IPS-18c (cell line): ENCODE results near the gene AUTS2.

Experiments
- H3K4me3 ChIP-seq: 2 replicates; pipeline ENCODE4 v1.7.0; 2013; ENCODE audit warnings: low read depth, mild to moderate bottlenecking, low read length, moderate library complexity; ENCODE audit not compliant: insufficient read depth
- H3K9me3 ChIP-seq: one replicate; pipeline ENCODE4 v1.6.1; 2013; ENCODE audit warnings: mild to moderate bottlenecking, low read length, moderate library complexity; ENCODE audit not compliant: control insufficient read depth, insufficient read depth

AUTS2 gene

GRCh38 chr7:70764701-70765208 lies 1166.5 kb downstream of the AUTS2 start:
- Histone ChIP-seq H3K4me3 (no peak overlapping the region), H3K9me3 (no peaks in the 10 kb centered on the region)

GRCh38 chr7:70765651-70766050 lies 1167.4 kb downstream of the AUTS2 start:
- Histone ChIP-seq H3K9me3 (no peaks in the 10 kb centered on the region), H3K4me3 (no peak overlapping the region)

GRCh38 chr7:70766109-70766508 lies 1167.8 kb downstream of the AUTS2 start:
- H3K9me3 ChIP-seq = no peaks in the 10 kb centered on the region
- H3K4me3 ChIP-seq = no peak overlapping the region

- no peaks in the 10 kb centered on the region for H3K9me3 ChIP-seq
- H3K4me3 ChIP-seq = no peak overlapping the region
These were observed 1168.4 kb downstream of the AUTS2 start for GRCh38 chr7:70766694-70767093.

GRCh38 chr7:70770154-70770553 lies 1171.9 kb downstream of the AUTS2 start:
- no peaks in the 10 kb centered on the region for H3K9me3 ChIP-seq
- H3K4me3 ChIP-seq = no peak overlapping the region

- H3K4me3 ChIP-seq = no peak overlapping the region
- H3K9me3 ChIP-seq = no peaks in the 10 kb centered on the region
These were observed 1173.2 kb downstream of the AUTS2 start for GRCh38 chr7:70771451-70771850.

GRCh38 chr7:70772891-70773290 lies 1174.6 kb downstream of the AUTS2 start:
- Histone ChIP-seq H3K9me3 (no peaks in the 10 kb centered on the region), H3K4me3 (no peak overlapping the region)

GRCh38 chr7:70773406-70773805 lies 1175.1 kb downstream of the AUTS2 start:
- H3K9me3 ChIP-seq = no peaks in the 10 kb centered on the region
- no peak overlapping the region for H3K4me3 ChIP-seq

- Histone ChIP-seq H3K9me3 (no peaks in the 10 kb centered on the region), H3K4me3 (no peak overlapping the region)
These were observed 1176.8 kb downstream of the AUTS2 start for GRCh38 chr7:70774950-70775527.

- Histone ChIP-seq H3K9me3 (no peaks in the 10 kb centered on the region), H3K4me3 (no peak overlapping the region)
These were observed 1177.4 kb downstream of the AUTS2 start for GRCh38 chr7:70775570-70776156.

GRCh38 chr7:70776627-70777101 lies 1178.4 kb downstream of the AUTS2 start:
- H3K9me3 ChIP-seq = no peaks in the 10 kb centered on the region
- no peak overlapping the region for H3K4me3 ChIP-seq

GRCh38 chr7:70777251-70777650 lies 1179.0 kb downstream of the AUTS2 start:
- H3K4me3 ChIP-seq = no peak overlapping the region
- H3K9me3 ChIP-seq = no peaks in the 10 kb centered on the region

GRCh38 chr7:70778585-70778984 lies 1180.3 kb downstream of the AUTS2 start:
- H3K9me3 ChIP-seq = no peaks in the 10 kb centered on the region
- no peak overlapping the region for H3K4me3 ChIP-seq

GRCh38 chr7:70779321-70779720 lies 1181.0 kb downstream of the AUTS2 start:
- Histone ChIP-seq H3K4me3 (no peak overlapping the region), H3K9me3 (no peaks in the 10 kb centered on the region)

- H3K4me3 ChIP-seq = no peak overlapping the region
- H3K9me3 ChIP-seq = no peaks in the 10 kb centered on the region
These were observed 1183.6 kb downstream of the AUTS2 start for GRCh38 chr7:70781922-70782311.

GRCh38 chr7:70782796-70783195 lies 1184.5 kb downstream of the AUTS2 start:
- Histone ChIP-seq H3K9me3 (no peaks in the 10 kb centered on the region), H3K4me3 (no peak overlapping the region)

- Histone ChIP-seq H3K9me3 (no peaks in the 10 kb centered on the region), H3K4me3 (no peak overlapping the region)
These were observed 1187.2 kb downstream of the AUTS2 start for GRCh38 chr7:70785427-70785826.

- Histone ChIP-seq H3K4me3 (no peak overlapping the region), H3K9me3 (no peaks in the 10 kb centered on the region)
These were observed 1187.8 kb downstream of the AUTS2 start for GRCh38 chr7:70786076-70786475.

- Histone ChIP-seq H3K9me3 (no peaks in the 10 kb centered on the region), H3K4me3 (no peak overlapping the region)
These were observed 1189.0 kb downstream of the AUTS2 start for GRCh38 chr7:70787286-70787685.
